ENCODE data around the gene RGS19. TPM values are rescaled to one million over a fixed set of nuclear protein-coding genes. Genes with fewer than 3 reads are reported as not detected.
A peak's percentile ranks its signal among the peaks of the same experiment; 100 is the strongest.

Gene RGS19
- total RNA-seq, 2 experiments from 2014 or later = 119 to 122 TPM

DNA sequence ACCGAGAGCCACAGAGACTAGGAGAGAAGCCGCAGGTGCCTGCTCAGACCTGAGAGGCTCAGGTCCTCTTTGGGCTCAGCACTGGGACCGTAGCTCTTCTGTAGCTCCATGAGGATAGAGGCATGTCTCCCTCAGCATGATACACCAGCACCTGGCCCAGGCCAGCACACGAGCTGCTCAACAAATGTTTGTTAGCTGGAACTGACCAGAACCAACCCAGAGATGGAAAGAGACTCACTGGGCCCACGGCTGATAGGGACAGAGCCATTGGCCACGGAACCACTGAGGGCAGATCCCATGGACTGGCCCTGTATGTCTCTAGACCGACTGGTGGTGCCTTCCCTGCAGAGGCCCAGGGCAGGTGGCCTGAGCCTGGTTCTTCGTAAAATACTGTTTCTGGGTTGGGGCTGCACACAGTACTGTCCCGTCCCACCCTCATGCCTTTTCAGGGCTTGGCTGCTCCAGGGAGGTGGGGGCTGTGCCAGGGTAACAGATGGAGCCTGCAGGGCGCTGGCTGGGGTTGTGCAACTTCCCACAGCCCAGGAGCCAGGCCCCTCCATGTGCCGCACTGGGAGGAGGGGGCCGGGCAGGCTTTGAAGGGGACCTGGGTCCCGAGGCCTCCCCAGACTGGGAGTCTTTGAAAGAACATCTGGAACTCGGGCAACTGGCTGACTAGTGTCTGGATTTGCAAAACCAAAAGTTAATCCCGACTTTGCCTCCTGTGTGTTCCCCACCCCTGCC, 38.1 kb downstream of the RGS19 start:
- Mint-ChIP-seq H3K4me3 (peak overlapping the region; percentile 24), H3K27me3 (peaks cover 20% of the 10 kb centered on the region), H3K9me3 (no peaks in the 10 kb centered on the region), H3K4me1 (peaks cover 53% of the 10 kb centered on the region), H3K36me3 (ENCODE audit: low read depth) (no peaks in the 10 kb centered on the region), H3K27ac (no peak overlapping the region)
- no peak for DNase-seq
- ChIA-PET CTCF (interaction anchor here (0.8 to 6.8 kb wide), 6 partner anchors 13 to 60 kb away, joined by 3 to 117 read pairs (median 4); partner anchors contain the start of genes PRPF6, RGS19, SAMD10 and TCEA2), POLR2A (interaction anchor here (1.0 to 7.2 kb wide), 6 partner anchors 16 to 305 kb away, joined by 3 to 83 read pairs (median 4); partner anchors contain the start of genes LIME1, PRPF6, SAMD10 and UCKL1)

- Mint-ChIP-seq H3K9me3 (no peaks in the 10 kb centered on the region), H3K27me3 (peaks cover 15% of the 10 kb centered on the region), H3K36me3 (ENCODE audit: low read depth) (peaks cover under 1% of the 10 kb centered on the region), H3K4me1 (peaks cover 59% of the 10 kb centered on the region), H3K27ac (no peak overlapping the region), H3K4me3 (no peak overlapping the region)
- CTCF ChIA-PET = interaction anchor here (0.8 to 6.8 kb wide), 10 partner anchors 14 to 60 kb away, joined by 3 to 117 read pairs (median 6); partner anchors contain the start of genes LKAAEAR1, PRPF6, RGS19 and SAMD10
- POLR2A ChIA-PET = interaction anchor here (1.3 to 7.2 kb wide), 7 partner anchors 12 to 520 kb away, joined by 3 to 83 read pairs (median 10); partner anchors contain the start of genes PPDPF, PRPF6, SAMD10 and TPD52L2
- no peak for DNase-seq
These were observed 38.9 kb downstream of the RGS19 start for GRCh38 chr20:64040231-64041039.

DNA sequence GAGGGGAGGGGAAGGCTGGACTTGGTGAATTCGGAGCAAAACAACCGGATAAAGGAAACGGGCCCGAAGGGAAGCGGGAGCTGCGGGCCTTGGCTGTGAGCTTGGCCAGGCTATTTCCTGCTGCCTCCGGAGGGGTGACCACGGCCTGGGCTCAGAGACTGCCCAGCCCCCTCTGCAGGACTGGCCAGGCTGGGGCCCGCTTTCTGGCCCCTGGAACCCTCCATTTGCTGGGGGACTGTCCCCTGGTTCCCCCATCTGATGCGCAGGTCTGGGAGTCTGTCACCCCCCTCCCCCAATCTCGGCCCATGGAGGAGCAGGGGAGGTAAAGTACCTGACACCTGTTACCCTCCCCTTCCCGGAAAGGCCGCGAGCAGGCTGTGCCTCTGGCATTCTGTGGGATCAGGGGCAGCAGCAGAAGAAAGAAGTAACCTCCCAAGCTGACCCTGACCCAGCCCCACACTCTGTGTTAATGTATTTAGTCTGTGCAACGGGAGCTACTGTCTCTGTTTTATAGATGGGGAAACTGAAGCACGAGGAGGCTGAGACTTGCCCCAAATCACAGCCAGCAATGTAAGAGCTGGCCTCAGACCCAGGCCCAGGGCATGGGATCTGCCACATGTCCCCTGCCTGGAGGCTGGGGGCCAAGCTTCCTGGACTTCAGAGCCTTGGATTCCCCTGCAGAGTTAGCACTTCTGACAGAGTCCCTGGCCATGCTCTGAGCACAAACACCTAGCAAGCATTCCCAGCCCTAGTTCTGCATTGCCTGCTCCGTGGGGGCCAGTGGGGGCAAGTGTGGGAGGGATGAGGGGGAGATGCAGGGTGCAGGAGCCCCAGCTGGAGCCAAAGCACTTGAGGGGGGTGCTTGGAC, 39.8 kb downstream of the RGS19 start:
- Mint-ChIP-seq H3K27me3 (peaks cover 10% of the 10 kb centered on the region), H3K9me3 (no peaks in the 10 kb centered on the region), H3K27ac (peak overlapping the region; percentile 40), H3K4me1 (peaks cover 65% of the 10 kb centered on the region), H3K36me3 (ENCODE audit: low read depth) (peaks cover 2% of the 10 kb centered on the region), H3K4me3 (peak overlapping the region; percentile 68)
- DNase-seq = no peak
- ChIA-PET POLR2A (interaction anchor here (1.0 to 7.2 kb wide), 17 partner anchors 11 to 519 kb away, joined by 3 to 83 read pairs (median 7); partner anchors contain the start of genes LKAAEAR1, OPRL1, PPDPF and PRPF6), CTCF (interaction anchor here (0.6 to 6.8 kb wide), 25 partner anchors 9 to 519 kb away, joined by 3 to 117 read pairs (median 6); partner anchors contain the start of genes ARFRP1, LKAAEAR1, OPRL1 and PPDPF)

- CTCF ChIA-PET = interaction anchor here (0.6 to 6.8 kb wide), 32 partner anchors 8 to 518 kb away, joined by 3 to 117 read pairs (median 6); partner anchors contain the start of genes ARFRP1, LKAAEAR1, OPRL1 and PPDPF
- peaks cover 5% of the 10 kb centered on the region for H3K27me3 Mint-ChIP-seq
- peaks cover 10% of the 10 kb centered on the region for H3K36me3 Mint-ChIP-seq (ENCODE audit: low read depth)
- peak overlapping the region; percentile 35 for H3K27ac Mint-ChIP-seq
- H3K9me3 Mint-ChIP-seq = no peaks in the 10 kb centered on the region
- POLR2A ChIA-PET = interaction anchor here (1.0 to 7.2 kb wide), 20 partner anchors 12 to 518 kb away, joined by 3 to 83 read pairs (median 5); partner anchors contain the start of genes LKAAEAR1, OPRL1, PPDPF and PRPF6
- DNase-seq = peak; percentile 84
- H3K4me3 Mint-ChIP-seq = peak overlapping the region; percentile 68
- peaks cover 68% of the 10 kb centered on the region for H3K4me1 Mint-ChIP-seq
These were observed 40.6 kb downstream of the RGS19 start for GRCh38 chr20:64038565-64039292.

DNA sequence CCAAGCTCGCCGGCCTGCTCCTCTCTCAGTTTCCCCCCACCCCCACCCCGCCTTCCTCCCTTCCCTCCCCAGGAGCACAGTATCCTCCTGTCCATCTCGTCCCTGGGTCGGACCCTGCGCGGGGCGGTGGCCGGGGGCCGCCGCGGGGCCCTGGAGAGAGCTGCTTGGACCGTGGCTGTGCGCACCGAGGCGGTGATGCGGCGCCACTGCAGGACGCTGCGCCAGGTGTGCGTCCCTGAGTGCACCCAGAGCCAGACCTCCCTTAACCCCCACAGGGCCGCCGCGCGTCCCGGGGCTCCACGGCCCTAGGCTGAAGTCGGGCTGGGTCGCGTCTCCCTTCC, 41.1 kb downstream of the RGS19 start:
- H3K27ac Mint-ChIP-seq = no peak overlapping the region
- H3K27me3 Mint-ChIP-seq = peaks cover 1% of the 10 kb centered on the region
- DNase-seq = no peak
- H3K36me3 Mint-ChIP-seq (ENCODE audit: low read depth) = peaks cover 11% of the 10 kb centered on the region
- peaks cover 68% of the 10 kb centered on the region for H3K4me1 Mint-ChIP-seq
- H3K4me3 Mint-ChIP-seq = peak overlapping the region; percentile 68
- CTCF ChIA-PET = interaction anchor here (0.8 to 6.8 kb wide), 29 partner anchors 9 to 518 kb away, joined by 3 to 117 read pairs (median 6); partner anchors contain the start of genes ARFRP1, LKAAEAR1, OPRL1 and PPDPF
- H3K9me3 Mint-ChIP-seq = no peaks in the 10 kb centered on the region
- POLR2A ChIA-PET = interaction anchor here (1.0 to 7.2 kb wide), 17 partner anchors 12 to 518 kb away, joined by 3 to 83 read pairs (median 5); partner anchors contain the start of genes LKAAEAR1, OPRL1, PPDPF and PRPF6

GRCh38 chr20:64037498-64038213, 41.7 kb downstream of the RGS19 start:
- Mint-ChIP-seq H3K27ac (peak overlapping the region; percentile 97), H3K36me3 (ENCODE audit: low read depth) (peaks cover 11% of the 10 kb centered on the region), H3K27me3 (peaks cover 1% of the 10 kb centered on the region), H3K4me1 (peaks cover 68% of the 10 kb centered on the region), H3K4me3 (peak overlapping the region; percentile 64), H3K9me3 (no peaks in the 10 kb centered on the region)
- ChIA-PET POLR2A (interaction anchor here (1.1 to 7.2 kb wide), 17 partner anchors 10 to 517 kb away, joined by 3 to 83 read pairs (median 5); partner anchors contain the start of genes LKAAEAR1, OPRL1, PPDPF and PRPF6), CTCF (interaction anchor here (1.0 to 6.8 kb wide), 18 partner anchors 9 to 499 kb away, joined by 3 to 117 read pairs (median 6); partner anchors contain the start of genes ARFRP1, LKAAEAR1, OPRL1 and PRPF6)
- DNase-seq = no peak

DNA sequence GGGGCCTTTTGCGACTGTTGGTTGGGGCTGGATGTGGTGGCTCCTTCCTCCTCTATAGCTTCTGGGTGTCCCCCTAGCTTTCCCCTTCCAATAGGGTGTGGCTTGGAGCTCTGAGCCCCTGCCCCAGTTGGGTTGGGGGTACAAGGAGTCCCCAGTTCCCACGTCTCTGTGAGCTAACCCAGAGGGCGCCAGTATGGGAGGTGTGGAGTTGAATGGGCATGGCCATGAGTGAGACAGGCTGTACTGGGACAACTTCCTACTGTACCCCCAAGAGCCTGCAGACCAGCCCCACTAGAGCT, 42.2 kb downstream of the RGS19 start:
- CTCF ChIA-PET = interaction anchor here (3.5 to 6.8 kb wide), 2 partner anchors 56 to 63 kb away, joined by 19 to 117 read pairs; partner anchors contain the start of genes PRPF6 and SAMD10
- H3K4me1 Mint-ChIP-seq = peaks cover 69% of the 10 kb centered on the region

DNA sequence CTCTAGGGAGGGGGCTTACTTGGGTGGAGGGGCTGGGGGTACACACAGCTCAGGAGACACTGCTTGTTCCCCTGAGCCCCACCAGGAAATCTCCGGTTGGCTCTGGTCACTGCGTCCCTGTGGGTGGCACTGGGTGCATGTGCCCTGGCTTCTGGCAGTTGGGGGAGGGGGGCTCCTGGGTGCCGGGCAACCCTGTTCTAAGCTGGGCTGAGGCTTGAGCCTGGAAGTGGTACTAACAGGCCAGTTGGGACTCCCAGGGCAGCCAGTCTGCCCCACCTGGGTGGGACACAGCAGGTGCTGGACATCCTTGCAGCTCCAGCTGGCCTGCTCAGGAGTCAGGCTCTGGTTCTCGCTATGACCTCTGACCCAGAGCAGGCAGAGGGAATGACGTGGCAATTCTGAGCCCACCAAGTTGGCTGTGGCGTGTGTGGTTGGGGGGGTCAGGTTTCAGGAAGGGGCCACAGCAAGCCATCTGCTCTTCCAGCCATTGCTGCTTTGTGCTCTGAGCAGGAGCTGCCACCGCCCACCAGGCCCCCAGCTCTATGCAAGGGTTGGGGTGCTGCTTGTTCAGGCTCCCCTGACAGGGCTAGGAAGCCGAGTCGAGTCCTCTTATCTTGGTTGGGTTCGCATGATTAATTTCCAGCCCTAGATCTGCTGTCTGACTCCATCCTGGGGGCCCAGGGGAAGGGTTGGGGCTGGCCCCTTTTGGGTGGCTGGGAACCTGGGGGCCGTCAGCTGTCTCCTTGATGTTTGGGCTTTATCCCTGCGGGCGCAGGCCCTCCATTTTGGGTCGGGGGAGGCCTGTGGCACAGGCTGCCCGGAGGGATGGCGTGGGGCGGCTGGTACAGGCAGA, 42.7 kb downstream of the RGS19 start:
- POLR2A ChIA-PET = interaction anchor here (1.0 to 7.2 kb wide), 5 partner anchors 9 to 59 kb away, joined by 3 to 83 read pairs (median 3); partner anchors contain the start of genes PRPF6 and SAMD10
- H3K4me1 Mint-ChIP-seq = peaks cover 63% of the 10 kb centered on the region
- H3K4me3 Mint-ChIP-seq = no peak overlapping the region
- no peaks in the 10 kb centered on the region for H3K9me3 Mint-ChIP-seq
- peak overlapping the region; percentile 97 for H3K27ac Mint-ChIP-seq
- H3K27me3 Mint-ChIP-seq = peaks cover 1% of the 10 kb centered on the region
- no peak for DNase-seq
- peaks cover 17% of the 10 kb centered on the region for H3K36me3 Mint-ChIP-seq (ENCODE audit: low read depth)
- CTCF ChIA-PET = interaction anchor here (3.5 to 6.8 kb wide), 2 partner anchors 56 to 62 kb away, joined by 19 to 117 read pairs; partner anchors contain the start of genes PRPF6 and SAMD10

More for the DNA sequence above, 42.2 kb downstream of the RGS19 start:
- POLR2A ChIA-PET = interaction anchor here (1.1 to 7.2 kb wide), 5 partner anchors 10 to 59 kb away, joined by 3 to 83 read pairs (median 4); partner anchors contain the start of genes PRPF6, SAMD10 and TCEA2
- Mint-ChIP-seq H3K4me3 (peak overlapping the region; percentile 64), H3K9me3 (no peaks in the 10 kb centered on the region), H3K27me3 (peaks cover 1% of the 10 kb centered on the region), H3K36me3 (ENCODE audit: low read depth) (peaks cover 14% of the 10 kb centered on the region), H3K27ac (peak overlapping the region; percentile 97)
- DNase-seq = no peak

DNA sequence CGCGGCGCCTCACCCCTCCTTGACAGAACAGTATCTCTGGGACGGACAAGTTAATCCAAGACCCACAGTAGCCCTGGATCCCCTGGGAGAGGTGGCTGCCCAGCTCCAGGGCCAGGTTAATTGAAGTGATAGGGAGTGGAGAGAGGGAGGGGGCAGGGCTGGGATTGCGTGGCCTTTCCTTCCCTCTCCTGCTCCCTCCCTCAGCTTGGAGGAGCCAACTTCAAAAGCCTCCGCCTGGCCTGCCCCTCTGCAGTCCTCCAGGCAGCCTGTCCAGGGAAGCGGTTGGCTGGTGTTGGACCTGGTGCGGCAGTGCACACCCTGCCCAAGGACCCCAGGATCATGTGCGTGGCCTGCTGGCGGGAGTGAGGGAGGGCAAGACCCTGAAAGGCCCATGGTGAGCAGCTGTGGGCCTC, 43.4 kb downstream of the RGS19 start, which contains the start of gene C20orf204:
TSS of gene C20orf204 (plus strand) at position 250 of the 413 bp plus-strand sequence. CDS start at position 392, 142 bp downstream.
- peaks cover 61% of the 10 kb centered on the region for H3K4me1 Mint-ChIP-seq
- POLR2A ChIA-PET = interaction anchor here (1.0 to 7.2 kb wide), 3 partner anchors 30 to 58 kb away, joined by 3 to 83 read pairs (median 4); partner anchors contain the start of genes PRPF6 and SAMD10

More for the DNA sequence above, 43.4 kb downstream of the RGS19 start, which contains the start of gene C20orf204:
- H3K4me3 Mint-ChIP-seq = peak within 1 kb of the TSS; percentile 38
- no peak for DNase-seq
- H3K27me3 Mint-ChIP-seq = no peaks in the 10 kb centered on the region
- peaks cover 21% of the 10 kb centered on the region for H3K36me3 Mint-ChIP-seq (ENCODE audit: low read depth)
- CTCF ChIA-PET = interaction anchor here (6.8 kb wide), 1 partner anchor 55 kb away, joined by 117 read pairs; the partner anchor contains the start of genes PRPF6 and SAMD10
- peak within 1 kb of the TSS; percentile 97 for H3K27ac Mint-ChIP-seq
- no peaks in the 10 kb centered on the region for H3K9me3 Mint-ChIP-seq

All from activated CD4-positive, alpha-beta memory T cell treated with anti-CD3 and anti-CD28 coated beads, Interleukin-2, amount 10 ng/mL, durations not matched to agents 7 days and 5 days (primary cell).